ENCODE results near the gene VPS33A. TPM values are rescaled to one million over a fixed set of nuclear protein-coding genes. Genes with fewer than 3 reads are reported as not detected.

The VPS33A gene
- total and polyA plus RNA-seq, 2 of the 13 experiments (the other 11 are each of a cell fraction or from before 2014, with no cell fraction given), result 11.0 to 43.6 TPM

DNA sequence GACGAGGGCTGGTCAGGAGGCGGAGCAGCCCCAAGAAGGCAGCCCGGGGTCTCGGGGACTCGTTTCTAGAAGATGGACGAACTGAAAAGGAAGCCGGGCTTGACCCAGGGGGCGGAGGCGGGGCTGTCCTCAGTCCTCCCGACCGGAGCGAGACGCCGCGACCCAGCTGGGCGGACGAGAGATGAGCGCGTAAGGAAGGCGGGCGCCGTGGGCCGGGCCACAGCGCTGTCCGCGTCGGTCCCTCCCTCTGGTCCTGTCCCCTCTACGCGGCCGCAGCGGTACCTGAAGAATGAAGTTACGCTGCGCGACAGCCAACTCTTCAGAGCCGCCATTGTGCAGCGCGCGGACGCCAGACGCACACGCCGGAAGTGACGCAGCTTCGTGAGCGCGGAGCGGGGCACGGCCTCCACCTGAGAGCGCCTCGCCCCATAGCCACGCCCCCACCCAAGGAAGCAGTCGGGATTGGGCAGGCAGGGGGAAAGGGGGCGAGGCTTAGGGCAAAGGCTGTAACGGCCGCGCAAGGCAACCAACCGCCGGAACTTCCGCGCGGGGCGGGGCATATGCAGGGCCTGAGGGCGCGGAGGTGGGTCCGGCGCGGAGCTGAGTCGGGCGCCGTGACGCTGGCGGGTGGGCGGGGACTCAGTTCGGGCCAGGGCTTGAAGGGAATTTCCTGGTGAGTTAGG is 40.5 kb downstream of the VPS33A start, which contains the start of gene DIABLO (continued):
- TF ChIP-seq, protein P1, sequence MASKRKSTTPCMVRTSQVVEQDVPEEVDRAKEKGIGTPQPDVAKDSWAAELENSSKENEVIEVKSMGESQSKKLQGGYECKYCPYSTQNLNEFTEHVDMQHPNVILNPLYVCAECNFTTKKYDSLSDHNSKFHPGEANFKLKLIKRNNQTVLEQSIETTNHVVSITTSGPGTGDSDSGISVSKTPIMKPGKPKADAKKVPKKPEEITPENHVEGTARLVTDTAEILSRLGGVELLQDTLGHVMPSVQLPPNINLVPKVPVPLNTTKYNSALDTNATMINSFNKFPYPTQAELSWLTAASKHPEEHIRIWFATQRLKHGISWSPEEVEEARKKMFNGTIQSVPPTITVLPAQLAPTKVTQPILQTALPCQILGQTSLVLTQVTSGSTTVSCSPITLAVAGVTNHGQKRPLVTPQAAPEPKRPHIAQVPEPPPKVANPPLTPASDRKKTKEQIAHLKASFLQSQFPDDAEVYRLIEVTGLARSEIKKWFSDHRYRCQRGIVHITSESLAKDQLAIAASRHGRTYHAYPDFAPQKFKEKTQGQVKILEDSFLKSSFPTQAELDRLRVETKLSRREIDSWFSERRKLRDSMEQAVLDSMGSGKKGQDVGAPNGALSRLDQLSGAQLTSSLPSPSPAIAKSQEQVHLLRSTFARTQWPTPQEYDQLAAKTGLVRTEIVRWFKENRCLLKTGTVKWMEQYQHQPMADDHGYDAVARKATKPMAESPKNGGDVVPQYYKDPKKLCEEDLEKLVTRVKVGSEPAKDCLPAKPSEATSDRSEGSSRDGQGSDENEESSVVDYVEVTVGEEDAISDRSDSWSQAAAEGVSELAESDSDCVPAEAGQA (IDR thresholded peaks at IDR 0.05; ENCODE audit: low read depth), result peak; percentile 95
- TF ChIP-seq, protein P1 (CRISPR knock-in tag; IDR thresholded peaks at IDR 0.05; ENCODE audit: borderline replicate concordance), result no peak
- TF ChIP-seq HMGXB3 (CRISPR knock-in tag; IDR thresholded peaks at IDR 0.05; ENCODE audit: borderline replicate concordance), result peak; percentile 59; the same call in 1 of the 2 replicates
- TF ChIP-seq, protein P2, sequence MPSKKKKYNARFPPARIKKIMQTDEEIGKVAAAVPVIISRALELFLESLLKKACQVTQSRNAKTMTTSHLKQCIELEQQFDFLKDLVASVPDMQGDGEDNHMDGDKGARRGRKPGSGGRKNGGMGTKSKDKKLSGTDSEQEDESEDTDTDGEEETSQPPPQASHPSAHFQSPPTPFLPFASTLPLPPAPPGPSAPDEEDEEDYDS (CRISPR knock-in tag; IDR thresholded peaks at IDR 0.05), result peak; percentile 81; the same call in 1 of the 2 replicates
- TF ChIP-seq TOPORS (CRISPR knock-in tag; IDR thresholded peaks at IDR 0.05), result peak; percentile 84; the same call in 1 of the 2 replicates
- TF ChIP-seq KDM4B (CRISPR knock-in tag; IDR thresholded peaks at IDR 0.05), result peak; percentile 67
- TF ChIP-seq THAP9 (CRISPR knock-in tag; IDR thresholded peaks at IDR 0.05; ENCODE audit: borderline replicate concordance), result peak; percentile 98
- TF ChIP-seq ZFYVE20 (CRISPR knock-in tag; IDR thresholded peaks at IDR 0.05; ENCODE audit: borderline replicate concordance, low read depth), result no peak
- TF ChIP-seq HNRNPK (IDR thresholded peaks at IDR 0.05; ENCODE audit: low read depth, low read length, poor library complexity, severe bottlenecking), result peak; percentile 79
- TF ChIP-seq BRCA1 (CRISPR knock-in tag; IDR thresholded peaks at IDR 0.05), result 0 out of 2 replicates have a peak, but pooled peaks have one; percentile 13
- peak; percentile 51 for TF ChIP-seq TEAD3 (CRISPR knock-in tag; optimal IDR thresholded peaks at IDR 0.05; ENCODE audit: borderline replicate concordance)
- TF ChIP-seq U2AF1 (optimal IDR thresholded peaks at IDR 0.05; ENCODE audit: low read depth, low read length), result no peak
- TF ChIP-seq ZNF83 (CRISPR knock-in tag; IDR thresholded peaks at IDR 0.05; ENCODE audit: borderline replicate concordance), result peak; percentile 94; the same call in 1 of the 2 replicates
- TF ChIP-seq ARHGAP35 (CRISPR knock-in tag; IDR thresholded peaks at IDR 0.05; ENCODE audit: borderline replicate concordance), result peak; percentile 79; the same call in 1 of the 2 replicates
- no peak for TF ChIP-seq SSRP1 (CRISPR knock-in tag; IDR thresholded peaks at IDR 0.05)

Measured in HepG2 (cell line).